Measurements from ENCODE around the gene MTHFSD.

Gene MTHFSD

DNA sequence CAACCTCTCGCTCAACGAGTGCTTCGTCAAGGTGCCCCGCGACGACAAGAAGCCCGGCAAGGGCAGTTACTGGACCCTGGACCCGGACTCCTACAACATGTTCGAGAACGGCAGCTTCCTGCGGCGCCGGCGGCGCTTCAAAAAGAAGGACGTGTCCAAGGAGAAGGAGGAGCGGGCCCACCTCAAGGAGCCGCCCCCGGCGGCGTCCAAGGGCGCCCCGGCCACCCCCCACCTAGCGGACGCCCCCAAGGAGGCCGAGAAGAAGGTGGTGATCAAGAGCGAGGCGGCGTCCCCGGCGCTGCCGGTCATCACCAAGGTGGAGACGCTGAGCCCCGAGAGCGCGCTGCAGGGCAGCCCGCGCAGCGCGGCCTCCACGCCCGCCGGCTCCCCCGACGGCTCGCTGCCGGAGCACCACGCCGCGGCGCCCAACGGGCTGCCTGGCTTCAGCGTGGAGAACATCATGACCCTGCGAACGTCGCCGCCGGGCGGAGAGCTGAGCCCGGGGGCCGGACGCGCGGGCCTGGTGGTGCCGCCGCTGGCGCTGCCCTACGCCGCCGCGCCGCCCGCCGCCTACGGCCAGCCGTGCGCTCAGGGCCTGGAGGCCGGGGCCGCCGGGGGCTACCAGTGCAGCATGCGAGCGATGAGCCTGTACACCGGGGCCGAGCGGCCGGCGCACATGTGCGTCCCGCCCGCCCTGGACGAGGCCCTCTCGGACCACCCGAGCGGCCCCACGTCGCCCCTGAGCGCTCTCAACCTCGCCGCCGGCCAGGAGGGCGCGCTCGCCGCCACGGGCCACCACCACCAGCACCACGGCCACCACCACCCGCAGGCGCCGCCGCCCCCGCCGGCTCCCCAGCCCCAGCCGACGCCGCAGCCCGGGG is 12.9 kb upstream of the MTHFSD start:
- no peak for DNase-seq (ENCODE audit: low read depth)
- peak overlapping the region; percentile 78 for H3K4me3 ChIP-seq (ENCODE audit: low read length)
- TF ChIP-seq CTCF (conservative IDR thresholded peaks at IDR 0.05; ENCODE audit: low read depth, low read length): peak; percentile 21

GRCh38 chr16:86566966-86567700 is 12.1 kb upstream of the MTHFSD start:
- no peak for DNase-seq (ENCODE audit: low read depth)
- peak overlapping the region; percentile 78 for H3K4me3 ChIP-seq (ENCODE audit: low read length)
- no peak for TF ChIP-seq CTCF (conservative IDR thresholded peaks at IDR 0.05; ENCODE audit: low read depth, low read length)

DNA sequence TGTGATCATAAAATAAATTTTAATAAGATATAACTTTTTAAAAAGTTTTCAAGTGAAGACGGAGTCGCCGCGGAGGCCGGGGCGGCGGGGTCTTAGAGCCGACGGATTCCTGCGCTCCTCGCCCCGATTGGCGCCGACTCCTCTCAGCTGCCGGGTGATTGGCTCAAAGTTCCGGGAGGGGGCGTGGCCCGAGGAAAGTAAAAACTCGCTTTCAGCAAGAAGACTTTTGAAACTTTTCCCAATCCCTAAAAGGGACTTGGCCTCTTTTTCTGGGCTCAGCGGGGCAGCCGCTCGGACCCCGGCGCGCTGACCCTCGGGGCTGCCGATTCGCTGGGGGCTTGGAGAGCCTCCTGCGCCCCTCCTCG is 11.5 kb upstream of the MTHFSD start, which contains the start of gene FOXC2:
TSS of gene FOXC2 (plus strand) at position 229 of the 365 bp plus-strand sequence. CDS start 507 bp downstream, outside the sequence.
- TF ChIP-seq CTCF (conservative IDR thresholded peaks at IDR 0.05; ENCODE audit: low read depth, low read length): no peak
- DNase-seq (ENCODE audit: low read depth): peak; percentile 83
- H3K4me3 ChIP-seq (ENCODE audit: low read length): peak within 1 kb of the TSS; percentile 78

DNA sequence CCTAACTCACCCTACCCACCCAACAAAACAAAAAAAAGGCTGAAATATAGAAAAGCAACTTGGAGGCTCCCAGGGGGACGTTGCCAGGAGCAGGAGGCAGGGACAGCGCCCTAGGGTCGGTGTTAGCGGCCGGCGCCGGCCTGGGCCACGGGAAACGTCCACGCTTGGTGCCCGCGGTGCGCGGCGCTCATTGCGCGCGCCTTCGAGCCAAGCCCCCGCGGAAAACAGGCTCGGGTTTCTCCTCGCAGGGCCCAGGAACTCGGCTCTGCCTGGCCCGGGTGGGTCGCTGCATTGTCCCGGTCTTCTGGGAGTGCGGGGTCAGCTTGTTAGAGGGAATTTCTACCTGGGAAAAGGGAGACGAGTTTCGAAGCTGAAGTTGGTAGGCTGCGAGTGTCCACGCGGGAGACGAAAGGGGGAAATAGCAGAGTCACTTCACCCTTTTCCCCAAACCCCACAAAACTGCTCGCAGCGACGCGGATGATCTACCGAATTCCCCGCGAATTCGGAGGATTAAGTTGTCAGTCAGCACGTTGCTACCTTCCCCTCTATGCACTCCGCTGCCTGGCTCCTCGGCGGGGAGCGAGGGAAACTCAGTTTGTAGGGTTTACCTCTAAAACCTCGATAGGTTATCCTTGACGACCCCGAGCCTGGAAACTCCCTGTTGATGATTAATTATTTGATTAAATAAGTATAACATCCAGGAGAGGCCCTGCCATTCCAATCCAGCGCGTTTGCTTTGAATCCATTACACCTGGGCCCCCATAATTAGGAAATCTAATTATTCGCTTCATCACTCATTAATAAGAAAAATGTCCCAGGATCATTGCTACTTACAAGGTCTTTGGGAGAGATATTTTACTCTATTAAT is 10.8 kb upstream of the MTHFSD start:
- no peak for TF ChIP-seq CTCF (conservative IDR thresholded peaks at IDR 0.05; ENCODE audit: low read depth, low read length)
- H3K4me3 ChIP-seq (ENCODE audit: low read length): peak overlapping the region; percentile 21
- DNase-seq (ENCODE audit: low read depth): no peak

- TF ChIP-seq CTCF (conservative IDR thresholded peaks at IDR 0.05; ENCODE audit: low read depth, low read length): no peak
- peak overlapping the region; percentile 21 for H3K4me3 ChIP-seq (ENCODE audit: low read length)
- DNase-seq (ENCODE audit: low read depth): no peak
Measured at GRCh38 chr16:86565181-86565631, 10.2 kb upstream of the MTHFSD start.

DNA sequence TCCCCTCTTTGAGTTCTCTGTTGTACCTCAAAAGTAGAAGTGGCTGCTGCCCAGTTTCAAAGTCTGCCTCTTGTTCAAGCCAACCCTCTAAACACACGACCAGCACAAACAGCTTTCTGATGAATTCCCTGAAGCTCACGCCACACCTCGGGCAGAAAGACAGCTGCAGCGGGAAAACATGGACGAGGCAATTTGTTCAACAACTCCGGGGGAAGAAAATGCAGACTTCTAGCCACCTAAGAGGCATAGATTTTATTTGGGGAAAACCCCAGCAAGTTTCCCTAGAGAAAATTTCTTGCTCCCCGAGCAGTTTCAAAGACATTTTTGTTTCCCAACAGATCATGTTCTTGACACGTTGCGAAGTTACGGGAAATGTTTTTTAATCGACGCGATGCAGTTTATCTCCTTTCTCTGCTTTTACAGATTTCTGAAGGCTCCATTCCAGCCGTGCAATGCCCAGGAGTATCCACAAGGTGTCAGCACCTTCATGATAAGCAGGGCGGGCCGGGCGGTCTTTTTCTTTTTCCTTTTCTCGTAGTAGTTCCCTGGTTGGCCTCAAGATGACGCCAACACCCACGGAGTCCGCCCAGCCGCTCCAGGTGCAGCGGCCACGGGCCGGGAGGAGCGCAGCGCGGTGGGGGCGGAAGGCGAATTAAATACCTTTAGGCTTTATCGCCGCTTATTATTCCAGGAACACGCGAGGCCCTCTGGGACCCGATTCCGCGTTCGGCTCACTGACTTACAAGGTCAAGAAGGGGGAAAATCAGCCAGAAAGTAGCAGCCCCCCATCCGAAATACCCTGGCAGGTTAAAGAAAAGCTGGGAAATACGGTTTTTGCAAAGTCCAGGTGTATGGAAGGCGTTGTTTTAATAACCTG is 8.7 kb upstream of the MTHFSD start:
- H3K4me3 ChIP-seq (ENCODE audit: low read length): peak overlapping the region; percentile 47
- TF ChIP-seq CTCF (conservative IDR thresholded peaks at IDR 0.05; ENCODE audit: low read depth, low read length): peak; percentile 100

More for the DNA sequence above, 8.7 kb upstream of the MTHFSD start:
- no peak for DNase-seq (ENCODE audit: low read depth)
